22Rv1 (cell line): ENCODE data around the gene GALNT12.

Experiments used
- CTCF ChIP-seq: fragments of 450-650 bp; IDR thresholded peaks from 2 replicates; pipeline ENCODE4 v1.5.1; 2017; ENCODE audit warnings: mild to moderate bottlenecking
- ZFX ChIP-seq: fragments of 450-650 bp; IDR thresholded peaks from 2 replicates; pipeline ENCODE4 v1.6.1; 2017; ENCODE audit warnings: antibody characterized with exemption, borderline replicate concordance

- no peak for TF ChIP-seq CTCF
- TF ChIP-seq ZFX, result no peak
Measured at GRCh38 chr9:98879094-98879962, 71.9 kb downstream of the GALNT12 start.
